IMR-90 (cell line): Measurements from ENCODE around the gene CYP4F8. TPM values are rescaled to one million over a fixed set of nuclear protein-coding genes. Genes with fewer than 3 reads are reported as not detected.

Experiments used
- ATAC-seq: fragments of 200-7000 bp; cut with Tn5 transposase; 2 replicates; pipeline ENCODE4 v1.9.1; 2020; ENCODE audit warnings: low read depth, mild to moderate bottlenecking, moderate library complexity
- BruUV-seq: library from RNA; stranded (reverse); fragments of 400-500 nt; replicated peaks from 2 replicates; lab custom pipeline; 2021; lab: Mats Ljungman, UMichigan
- CTCF ChIA-PET: fragments of 300-600 bp; formaldehyde crosslinking; extraction: SDS; loops from one replicate; lab custom pipeline; 2021; ENCODE audit warnings: antibody characterized with exemption; lab: Yijun Ruan, JAX
- POLR2A ChIA-PET: fragments of 300-600 bp; sonication (Branson Sonifier 250); formaldehyde crosslinking; loops from one replicate; lab custom pipeline; 2022; ENCODE audit warnings: antibody characterized with exemption; ENCODE audit not compliant: unreplicated experiment; lab: Charles Lee
- DNase-seq: peaks from one replicate; pipeline ENCODE4 v3.0.0; 2013
- H2AFZ ChIP-seq: replicated peaks from 2 replicates; pipeline ENCODE3; 2013; ENCODE audit warnings: low read length, mild to moderate bottlenecking; ENCODE audit not compliant: poor library complexity
- H2AK5ac ChIP-seq: 2 replicates; pipeline ENCODE4 v1.6.1; 2013; ENCODE audit warnings: low read depth, low read length, inconsistent platforms
- H2AK9ac ChIP-seq: replicated peaks from 2 replicates; pipeline ENCODE3; 2013; ENCODE audit warnings: mild to moderate bottlenecking, low read depth, low read length, moderate library complexity; ENCODE audit not compliant: poor library complexity
- H2BK120ac ChIP-seq: 2 replicates; pipeline ENCODE4 v1.6.1; 2013; ENCODE audit warnings: low read depth, low read length, inconsistent platforms
- H2BK15ac ChIP-seq: 3 replicates; pipeline ENCODE4 v1.6.1; 2013; ENCODE audit warnings: low read depth, low read length, inconsistent platforms
- H2BK20ac ChIP-seq: 2 replicates; pipeline ENCODE4 v1.6.1; 2013; ENCODE audit warnings: low read depth, mild to moderate bottlenecking, inconsistent platforms, low read length, moderate library complexity
- H2BK5ac ChIP-seq: 2 replicates; pipeline ENCODE4 v1.6.1; 2013; ENCODE audit warnings: mild to moderate bottlenecking, low read depth, low read length, inconsistent platforms; ENCODE audit not compliant: poor library complexity, severe bottlenecking
- H3K14ac ChIP-seq: replicated peaks from 2 replicates; pipeline ENCODE4 v1.6.1; 2013; ENCODE audit warnings: low read depth, low read length, inconsistent platforms
- H3K18ac ChIP-seq: 2 replicates; pipeline ENCODE4 v1.6.1; 2013; ENCODE audit warnings: low read depth, low read length, control low read depth
- H3K23ac ChIP-seq: 2 replicates; pipeline ENCODE4 v1.6.1; 2013; ENCODE audit warnings: low read depth, low read length, inconsistent platforms
- H3K27ac ChIP-seq: 2 replicates; pipeline ENCODE4 v1.5.1; 2013; ENCODE audit warnings: mild to moderate bottlenecking, control low read depth, low read length; ENCODE audit not compliant: insufficient read depth
- H3K27me3 ChIP-seq: 2 replicates; pipeline ENCODE4 v1.6.1; 2013; ENCODE audit warnings: low read length; ENCODE audit not compliant: control insufficient read depth, insufficient read depth
- H3K36me3 ChIP-seq: 2 replicates; pipeline ENCODE4 v1.6.1; 2013; ENCODE audit warnings: low read length, mixed read lengths; ENCODE audit not compliant: control insufficient read depth, insufficient read depth
- H3K4ac ChIP-seq: 2 replicates; pipeline ENCODE4 v1.6.1; 2013; ENCODE audit warnings: low read depth, low read length, inconsistent platforms
- H3K4me1 ChIP-seq: 2 replicates; pipeline ENCODE4 v1.6.1; 2013; ENCODE audit warnings: low read length, mixed read lengths; ENCODE audit not compliant: control insufficient read depth, insufficient read depth
- H3K4me2 ChIP-seq: 2 replicates; pipeline ENCODE4 v1.6.1; 2013; ENCODE audit warnings: low read depth, mild to moderate bottlenecking, control low read depth, low read length, moderate library complexity
- H3K4me3 ChIP-seq: 2 replicates; pipeline ENCODE4 v1.5.1; 2013; ENCODE audit warnings: low read depth, mild to moderate bottlenecking, control low read depth, low read length, moderate library complexity; ENCODE audit not compliant: insufficient read depth
- H3K56ac ChIP-seq: 2 replicates; pipeline ENCODE4 v1.6.1; 2013; ENCODE audit warnings: low read length, inconsistent platforms; ENCODE audit not compliant: insufficient read depth; ENCODE audit errors: extremely low read depth
- H3K79me1 ChIP-seq, 2 experiments: 2 replicates each; pipeline ENCODE4 v1.6.1; 2013; ENCODE audit warnings: low read length in 2 of 2, inconsistent platforms in 1 of 2, low read depth in 1 of 2
- H3K9ac ChIP-seq: 2 replicates; pipeline ENCODE4 v1.6.1; 2013; ENCODE audit warnings: low read depth, low read length, control low read depth
- H3K9me1 ChIP-seq: 2 replicates; pipeline ENCODE4 v1.6.1; 2013; ENCODE audit warnings: low read length, inconsistent platforms; ENCODE audit not compliant: insufficient read depth
- H3K9me3 ChIP-seq: 2 replicates; pipeline ENCODE4 v1.6.1; 2013; ENCODE audit warnings: low read length; ENCODE audit not compliant: control insufficient read depth, insufficient read depth
- H4K20me1 ChIP-seq: 2 replicates; pipeline ENCODE4 v1.6.1; 2013; ENCODE audit warnings: low read length, inconsistent platforms; ENCODE audit not compliant: insufficient read depth
- H4K5ac ChIP-seq: 2 replicates; pipeline ENCODE4 v1.6.1; 2013; ENCODE audit warnings: mild to moderate bottlenecking, low read depth, low read length, control low read depth
- H4K8ac ChIP-seq, 2 experiments: 2 replicates each; pipeline ENCODE4 v1.6.1; 2013; ENCODE audit warnings: low read depth in 2 of 2, low read length in 2 of 2, control low read depth in 1 of 2, inconsistent platforms in 1 of 2
- H4K91ac ChIP-seq: 2 replicates; pipeline ENCODE4 v1.6.1; 2013; ENCODE audit warnings: low read depth, low read length, inconsistent platforms; ENCODE audit not compliant: insufficient read depth
- BHLHE40 ChIP-seq: fragments of 150-350 bp; IDR thresholded peaks from 2 replicates; pipeline ENCODE4 v1.6.1; 2016; ENCODE audit warnings: mild to moderate bottlenecking, low read depth, low read length
- CEBPB ChIP-seq: IDR thresholded peaks from 2 replicates; pipeline ENCODE4 v1.6.1; 2012; ENCODE audit warnings: low read depth, low read length, improper control_type of control experiment
- CHD1 ChIP-seq: IDR thresholded peaks from 2 replicates; pipeline ENCODE4 v1.6.1; 2012; ENCODE audit warnings: low read depth, low read length, improper control_type of control experiment
- FOS ChIP-seq: fragments of 150-350 bp; IDR thresholded peaks from 2 replicates; pipeline ENCODE4 v1.6.1; 2016; ENCODE audit warnings: low read depth, low read length
- MXI1 ChIP-seq: IDR thresholded peaks from 2 replicates; pipeline ENCODE4 v1.6.1; 2012; ENCODE audit warnings: low read depth, mild to moderate bottlenecking, low read length, moderate library complexity, borderline replicate concordance
- NFE2L2 ChIP-seq: fragments of 150-350 bp; IDR thresholded peaks from 2 replicates; pipeline ENCODE4 v1.6.1; 2016; ENCODE audit warnings: low read depth, mild to moderate bottlenecking, low read length
- RFX5 ChIP-seq: IDR thresholded peaks from 2 replicates; pipeline ENCODE4 v1.8.0; 2012; ENCODE audit warnings: low read depth, mild to moderate bottlenecking, low read length, moderate library complexity
- SMC3 ChIP-seq: fragments of 150-350 bp; IDR thresholded peaks from 2 replicates; pipeline ENCODE4 v1.6.1; 2016; ENCODE audit warnings: low read depth, mild to moderate bottlenecking, antibody characterized with exemption, low read length, moderate library complexity
- WGBS, 2 experiments: methylation state at CpG; one replicate each; pipeline versions ENCODE4 v1.1.5 to v1.1.7; 2013; ENCODE audit warnings: missing lambda C conversion rate in 2 of 2; ENCODE audit not compliant: insufficient read length in 1 of 2; ENCODE audit errors: extremely low coverage in 2 of 2; 5-methylcytosine and 5-hydroxymethylcytosine counted together
- dilution Hi-C: fragments of 300-500 bp; cut with HindIII; formaldehyde crosslinking; loops from one replicate; pipeline ENCODE4 v1.14.3; 2018; ENCODE audit warnings: low sequenced_read_pairs; ENCODE audit not compliant: unreplicated experiment
- in situ Hi-C: fragments of 300-500 bp; cut with MboI; formaldehyde crosslinking; loops from 3 replicates; pipeline ENCODE4 v1.14.3; 2019; ENCODE audit warnings: low sequenced_read_pairs, inconsistent platforms, mixed read lengths
- intact Hi-C: fragments of 100-400 bp; cut with micrococcal nuclease; formaldehyde crosslinking; loops from 2 replicates; pipeline ENCODE4 v1.10.0; 2022
- polyA plus RNA-seq, 3 experiments: library from polyadenylated mRNA; depleted of rRNA; stranded (reverse); fragments of >200 nt; gene quantifications; 2 replicates each; pipeline ENCODE4 v1.2.3, GENCODE V29; 2012; ENCODE audit warnings: low replicate concordance in 1 of 3
- total RNA-seq: library from RNA; depleted of rRNA; stranded (reverse); fragments of >200 nt; gene quantifications from 2 replicates; pipeline ENCODE4 v1.2.3, GENCODE V29; 2012
- TF ChIP-seq, protein P1 (sequence below): fragments of 150-350 bp; IDR thresholded peaks from 2 replicates; pipeline ENCODE4 v1.6.1; 2016; ENCODE audit warnings: low read depth, mild to moderate bottlenecking, low read length, moderate library complexity, borderline replicate concordance

The CYP4F8 gene
- total and polyA plus RNA-seq, 2 of the 4 experiments (the other 2 are of a cell fraction) = not detected

DNA sequence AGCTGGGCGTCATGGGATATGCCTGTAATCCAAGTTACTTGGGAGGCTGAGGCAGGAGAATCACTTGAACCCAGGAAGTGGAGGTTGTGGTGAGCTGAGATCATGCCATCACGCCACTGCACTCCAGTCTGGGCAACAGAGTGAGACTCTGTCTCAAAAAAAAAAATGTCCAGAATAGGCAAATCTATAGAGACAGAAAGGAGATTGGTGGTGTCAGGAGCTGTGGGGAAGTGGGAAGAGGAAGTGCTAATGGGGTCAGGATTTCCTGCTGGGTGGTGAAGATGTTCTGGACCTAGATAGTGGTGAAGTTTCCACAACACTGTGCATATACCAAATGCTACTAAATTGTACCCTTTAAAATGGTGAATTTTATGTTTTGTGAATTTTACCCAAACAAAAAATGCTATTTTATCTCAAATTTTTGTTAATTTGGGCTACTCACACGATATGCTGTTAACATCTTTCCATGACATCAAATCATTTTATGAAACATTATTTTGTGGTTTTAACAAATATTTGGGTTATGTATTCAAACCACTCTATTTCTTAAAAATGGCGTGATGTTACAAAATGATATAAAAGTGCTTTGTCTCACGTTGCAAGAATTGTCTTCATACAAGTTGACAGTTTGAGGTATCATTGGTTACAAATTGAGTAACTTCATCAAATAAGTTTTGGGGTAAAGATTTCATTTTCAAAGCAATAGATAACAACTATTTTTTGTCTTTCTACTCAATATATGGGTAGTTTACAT lies 18.2 kb downstream of the CYP4F8 start:
- dilution Hi-C loops (no loop called here), in situ Hi-C loops (loop anchor here (25.0 kb wide), 2 partner anchors 554 to 779 kb away; partner anchors contain the start of genes AP1M1 and FAM32A), intact Hi-C loops (no loop called here)
- Histone ChIP-seq H3K23ac (no peak overlapping the region), H3K4me1 (no peaks in the 10 kb centered on the region), H3K4me2 (no peak overlapping the region), H3K4me3 (no peak overlapping the region), H2BK20ac (no peak overlapping the region), H4K20me1 (no peaks in the 10 kb centered on the region), H3K9me1 (no peaks in the 10 kb centered on the region), H4K5ac (no peak overlapping the region), H3K56ac (no peak overlapping the region), H3K27me3 (no peaks in the 10 kb centered on the region), H3K18ac (no peak overlapping the region), H2BK15ac (no peak overlapping the region), H3K9ac (no peak overlapping the region), H3K79me1 (no peaks in the 10 kb centered on the region), H2BK5ac (no peak overlapping the region), H4K91ac (no peak overlapping the region), H2AFZ (no peak overlapping the region), H3K27ac (no peak overlapping the region), H3K4ac (no peak overlapping the region), H2BK120ac (no peak overlapping the region), H2AK5ac (no peak overlapping the region), H3K36me3 (no peaks in the 10 kb centered on the region), H2AK9ac (no peak overlapping the region), H3K9me3 (peaks cover 4% of the 10 kb centered on the region; the same call in 1 of the 2 replicates), H4K8ac (no peak overlapping the region), H3K14ac (no peak overlapping the region)
- ChIA-PET POLR2A (no interaction called here), CTCF (no interaction called here)
- BruUV-seq = no TSS peak
- ATAC-seq (no peak), DNase-seq (no peak)
- WGBS, 2 experiments = 13% methylated on average over 2 of the region's 5 CpGs; no CpG with 5 or more reads in 1 of the 2 experiments
- TF ChIP-seq RFX5 = no peak
- TF ChIP-seq NFE2L2 = no peak
- TF ChIP-seq CHD1 = no peak
- no peak for TF ChIP-seq CEBPB
- TF ChIP-seq, protein P1, sequence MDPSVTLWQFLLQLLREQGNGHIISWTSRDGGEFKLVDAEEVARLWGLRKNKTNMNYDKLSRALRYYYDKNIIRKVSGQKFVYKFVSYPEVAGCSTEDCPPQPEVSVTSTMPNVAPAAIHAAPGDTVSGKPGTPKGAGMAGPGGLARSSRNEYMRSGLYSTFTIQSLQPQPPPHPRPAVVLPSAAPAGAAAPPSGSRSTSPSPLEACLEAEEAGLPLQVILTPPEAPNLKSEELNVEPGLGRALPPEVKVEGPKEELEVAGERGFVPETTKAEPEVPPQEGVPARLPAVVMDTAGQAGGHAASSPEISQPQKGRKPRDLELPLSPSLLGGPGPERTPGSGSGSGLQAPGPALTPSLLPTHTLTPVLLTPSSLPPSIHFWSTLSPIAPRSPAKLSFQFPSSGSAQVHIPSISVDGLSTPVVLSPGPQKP = no peak
- TF ChIP-seq MXI1 = no peak
- no peak for TF ChIP-seq SMC3
- no peak for TF ChIP-seq FOS
- no peak for TF ChIP-seq BHLHE40
